H1 (cell line): ENCODE data around the gene GRK5. TPM values are rescaled to one million over a fixed set of nuclear protein-coding genes. Genes with fewer than 3 reads are reported as not detected.

Experiments
- EP300 ChIP-seq, 2 experiments: IDR thresholded peaks; 1 replicate in 1 of 2; 2 replicates in 1 of 2; pipeline ENCODE4 v1.6.1; 2011 to 2012; ENCODE audit warnings: low read depth in 2 of 2, low read length in 2 of 2, mild to moderate bottlenecking in 2 of 2, borderline replicate concordance in 1 of 2, inconsistent platforms in 1 of 2, moderate library complexity in 1 of 2
- RXRA ChIP-seq: IDR thresholded peaks from 2 replicates; pipeline ENCODE4 v1.6.1; 2011; ENCODE audit warnings: low read depth, mild to moderate bottlenecking, low read length, moderate library complexity; ENCODE audit not compliant: insufficient read depth
- SP2 ChIP-seq: IDR thresholded peaks from 2 replicates; pipeline ENCODE4 v1.6.1; 2012; ENCODE audit warnings: mild to moderate bottlenecking, low read length, inconsistent platforms
- TEAD4 ChIP-seq: IDR thresholded peaks from 2 replicates; pipeline ENCODE4 v1.6.1; 2012; ENCODE audit warnings: low read depth, low read length, inconsistent platforms, mixed read lengths
- USF2 ChIP-seq: IDR thresholded peaks from 2 replicates; pipeline ENCODE4 v1.6.1; 2011; ENCODE audit warnings: low read length, improper control_type of control experiment
- ZNF274 ChIP-seq: IDR thresholded peaks from 2 replicates; pipeline ENCODE4 v1.7.0; 2012; ENCODE audit warnings: low read length, borderline replicate concordance; ENCODE audit errors: extremely low read depth
- polyA plus RNA-seq, 7 experiments: library from polyadenylated mRNA; depleted of rRNA in 3 of 7; stranded (reverse) in 5 of 7; unstranded in 2 of 7; fragments of >200 nt in 5 of 7; fragments of 200-250 nt in 2 of 7; gene quantifications; 1 replicate in 5 of 7; 2 replicates in 1 of 7; 4 replicates in 1 of 7; pipeline versions ENCODE4 v1.2.1 to v1.2.3, GENCODE V29; 2011 to 2013; ENCODE audit warnings: missing spikeins in 2 of 7, mixed read lengths in 2 of 7
- total RNA-seq: library from RNA; stranded (reverse); fragmentation: NEBNext Ultra II Directional; extraction: Animal tissue kit (Norgen Biotek cat#: 25700); gene quantifications from 2 replicates; pipeline ENCODE4 v1.2.1, GENCODE V29; 2021

The GRK5 gene
- total and polyA plus RNA-seq, 2 of the 8 experiments (the other 6 are each of a cell fraction or from before 2014, with no cell fraction given) = 0.54 to 2.5 TPM

- TF ChIP-seq USF2 (no peak), ZNF274 (no peak), TEAD4 (no peak), EP300 (IDR thresholded peaks at IDR 0.05; ENCODE audit: borderline replicate concordance in 1 of 2, low read depth in 2 of 2, low read length in 2 of 2) (no peak), SP2 (no peak), RXRA (no peak)
These were observed 44.8 kb upstream of the GRK5 start (continued) for GRCh38 chr10:119162452-119163092.
